ENCODE data around the gene EXT2. TPM values are rescaled to one million over a fixed set of nuclear protein-coding genes. Genes with fewer than 3 reads are reported as not detected.

EXT2 gene
- total RNA-seq, 3 donors from 2014 or later, result 30.4 to 37.8 (median 35.3) TPM

DNA sequence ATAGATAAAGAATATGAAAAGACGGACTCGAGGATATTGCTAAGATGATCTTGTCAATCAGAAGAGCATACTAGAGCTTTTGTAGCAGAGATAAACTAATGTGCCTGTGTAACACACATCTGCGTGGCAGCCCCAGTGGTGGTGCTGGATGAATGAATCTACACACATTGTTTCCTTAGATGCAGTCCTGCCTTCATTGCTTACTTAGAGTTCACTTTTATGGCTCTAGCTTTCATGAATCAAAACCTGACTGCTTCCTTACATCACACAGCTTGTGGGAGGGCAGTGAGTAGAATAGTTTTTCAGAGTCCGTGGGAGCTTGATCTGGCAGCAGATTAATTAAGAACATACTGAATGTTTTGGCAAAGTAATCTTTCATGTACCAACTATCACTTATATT, 83.7 kb downstream of the EXT2 start:
- H3K27me3 Mint-ChIP-seq (ENCODE audit: low read depth), result no peaks in the 10 kb centered on the region
- ATAC-seq, result no peak
- H3K4me3 Mint-ChIP-seq, result no peak overlapping the region
- H3K4me1 Mint-ChIP-seq (ENCODE audit: low read depth), result no peaks in the 10 kb centered on the region
- no peaks in the 10 kb centered on the region for H3K9me3 Mint-ChIP-seq
- no peak for DNase-seq
- peaks cover 34% of the 10 kb centered on the region for H3K36me3 Mint-ChIP-seq (ENCODE audit: insufficient read depth)

DNA sequence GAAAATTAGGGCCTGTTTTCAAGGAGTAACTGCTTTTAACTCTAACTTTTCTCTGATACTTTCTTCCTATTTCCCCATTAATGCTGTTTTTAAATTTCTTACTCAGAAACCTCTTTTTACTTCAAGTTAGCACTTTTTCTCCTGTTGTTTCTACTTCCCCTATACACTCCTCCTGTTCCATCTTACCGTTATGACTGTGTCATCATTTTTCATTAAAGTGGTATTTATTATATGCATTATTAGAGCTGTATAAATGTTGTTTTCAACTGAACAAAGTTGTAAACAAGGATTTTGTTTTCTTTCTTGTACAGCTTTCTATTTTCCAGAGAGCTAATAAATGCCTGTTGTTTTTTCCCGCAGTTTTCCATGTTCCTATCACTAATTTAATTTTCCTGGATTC, 84.6 kb downstream of the EXT2 start:
- Mint-ChIP-seq H3K4me1 (ENCODE audit: low read depth) (no peaks in the 10 kb centered on the region), H3K27me3 (ENCODE audit: low read depth) (no peaks in the 10 kb centered on the region), H3K4me3 (no peak overlapping the region), H3K36me3 (ENCODE audit: insufficient read depth) (peaks cover 31% of the 10 kb centered on the region), H3K9me3 (no peaks in the 10 kb centered on the region)
- ATAC-seq (no peak), DNase-seq (no peak)

DNA sequence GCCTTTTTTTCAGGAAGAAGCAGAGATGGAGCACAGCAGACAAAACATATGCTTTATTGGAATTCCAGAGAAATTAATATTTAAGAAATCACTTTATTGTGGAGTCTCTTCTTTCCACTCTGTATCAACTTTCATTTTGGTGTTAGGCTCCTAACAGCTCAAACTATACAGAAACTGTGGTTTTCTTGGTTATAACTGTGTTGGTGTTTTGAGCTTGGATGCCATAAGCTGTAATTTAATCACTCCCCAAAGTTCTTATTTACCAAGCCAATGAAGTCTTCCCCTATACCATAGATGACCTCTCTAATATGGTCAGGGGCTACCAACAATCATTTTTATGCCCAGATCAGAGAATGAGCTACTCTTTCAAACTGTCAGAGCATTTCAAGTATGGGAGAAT, 90.0 kb downstream of the EXT2 start:
- no peak overlapping the region for H3K4me3 Mint-ChIP-seq
- DNase-seq, result no peak
- no peaks in the 10 kb centered on the region for H3K27me3 Mint-ChIP-seq (ENCODE audit: low read depth)
- peaks cover 22% of the 10 kb centered on the region for H3K9me3 Mint-ChIP-seq
- no peak for ATAC-seq
- H3K4me1 Mint-ChIP-seq (ENCODE audit: low read depth), result peaks cover 4% of the 10 kb centered on the region
- H3K36me3 Mint-ChIP-seq (ENCODE audit: insufficient read depth), result peaks cover 50% of the 10 kb centered on the region

DNA sequence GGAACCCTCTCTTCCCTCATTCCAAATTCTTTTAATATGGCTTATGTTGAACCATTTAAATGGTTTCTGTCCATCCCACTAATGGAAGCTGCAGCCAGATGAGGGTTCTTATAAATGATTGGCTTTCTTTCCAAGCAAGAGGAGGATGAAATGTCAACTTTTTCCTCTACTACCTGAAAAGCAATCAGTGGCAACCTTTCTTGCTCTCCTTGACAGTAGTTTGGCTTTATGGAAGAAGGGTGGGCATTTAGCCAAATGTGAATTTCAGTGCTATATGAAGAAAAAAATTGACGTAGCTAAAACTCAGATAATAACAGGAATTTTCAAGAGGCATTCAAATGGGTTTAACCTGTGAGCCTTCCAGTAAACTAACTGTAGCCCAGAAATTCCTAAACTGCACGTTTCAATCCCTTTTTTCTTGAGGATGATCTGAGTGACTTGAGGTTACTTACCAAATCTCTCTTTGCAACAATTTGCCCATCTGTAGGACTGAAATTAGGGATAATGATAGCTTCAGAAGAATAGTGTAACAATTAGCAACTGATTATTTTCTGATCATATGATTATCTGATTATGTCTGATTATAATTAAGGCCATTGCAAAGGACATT, 90.9 kb downstream of the EXT2 start:
- H3K27me3 Mint-ChIP-seq (ENCODE audit: low read depth), result no peaks in the 10 kb centered on the region
- ATAC-seq (no peak), DNase-seq (no peak)
- no peak overlapping the region for H3K4me3 Mint-ChIP-seq
- peaks cover 52% of the 10 kb centered on the region for H3K36me3 Mint-ChIP-seq (ENCODE audit: insufficient read depth)
- H3K9me3 Mint-ChIP-seq, result peaks cover 22% of the 10 kb centered on the region
- H3K4me1 Mint-ChIP-seq (ENCODE audit: low read depth), result peaks cover 4% of the 10 kb centered on the region

DNA sequence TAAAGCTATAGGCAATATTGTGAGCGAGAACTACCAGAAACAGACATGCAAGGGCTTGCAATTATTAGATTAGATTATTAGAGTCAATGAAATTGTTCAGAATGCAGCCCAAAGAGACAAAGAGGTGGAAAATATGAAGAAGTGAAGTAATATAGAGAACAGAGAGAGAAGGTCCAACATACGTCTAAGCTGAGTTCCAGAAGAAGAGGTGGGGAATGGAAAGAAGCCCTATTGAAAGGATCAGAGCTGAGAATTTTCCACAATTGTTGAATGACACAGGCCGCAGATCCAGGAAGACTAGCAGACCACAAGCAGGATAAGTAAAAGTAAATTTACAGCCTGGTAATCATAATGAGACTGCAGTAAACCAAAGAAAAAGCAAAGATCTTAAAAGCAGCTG, 93.2 kb downstream of the EXT2 start:
- ATAC-seq, result no peak

DNA sequence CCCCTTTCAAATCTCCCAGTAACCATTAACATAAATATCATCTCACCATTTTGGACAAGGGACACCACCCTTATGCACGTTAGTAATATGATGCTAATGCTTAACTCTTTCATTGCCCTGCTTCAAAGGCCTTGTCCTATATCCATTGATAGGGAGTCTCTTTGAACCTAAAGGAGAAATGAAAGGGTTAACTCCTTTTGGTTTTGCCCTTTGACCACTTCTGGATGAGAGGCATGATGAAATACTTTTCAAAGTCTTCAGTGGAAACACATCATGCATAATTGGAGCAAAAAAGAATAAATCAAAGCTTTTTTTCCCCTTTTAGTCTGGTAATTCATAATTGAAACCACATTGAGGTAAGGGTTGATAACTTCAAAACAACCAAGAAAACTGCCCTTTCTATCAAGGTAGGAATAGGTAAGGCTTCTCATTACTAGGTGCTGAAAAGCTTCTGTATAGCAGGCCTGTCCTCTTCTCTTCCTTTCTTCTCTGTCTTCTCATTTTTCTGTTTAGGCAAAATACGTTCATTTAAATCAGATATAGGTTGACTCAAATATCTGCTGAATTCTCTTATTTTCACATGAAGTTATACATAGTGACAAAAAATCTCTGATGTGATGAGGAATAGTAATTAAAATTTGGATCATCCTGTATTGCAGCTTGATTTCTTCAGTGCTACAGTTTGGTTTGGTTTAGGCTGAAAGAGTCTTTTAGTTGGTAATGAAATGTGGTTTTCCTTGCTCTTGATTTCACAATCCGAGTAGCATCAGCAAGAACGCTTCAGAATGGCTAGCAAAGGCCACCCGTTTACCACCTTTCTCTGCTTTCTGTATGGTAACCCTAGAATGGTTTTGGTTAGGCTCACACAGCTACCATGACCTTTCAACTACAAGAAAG, 94.8 kb downstream of the EXT2 start:
- ATAC-seq (no peak), DNase-seq (no peak)
- peaks cover 22% of the 10 kb centered on the region for H3K9me3 Mint-ChIP-seq
- H3K4me1 Mint-ChIP-seq (ENCODE audit: low read depth), result peaks cover 12% of the 10 kb centered on the region
- H3K27me3 Mint-ChIP-seq (ENCODE audit: low read depth), result no peaks in the 10 kb centered on the region
- H3K36me3 Mint-ChIP-seq (ENCODE audit: insufficient read depth), result peaks cover 61% of the 10 kb centered on the region
- no peak overlapping the region for H3K4me3 Mint-ChIP-seq

More for the DNA sequence above, 93.2 kb downstream of the EXT2 start:
- H3K4me3 Mint-ChIP-seq, result no peak overlapping the region
- H3K4me1 Mint-ChIP-seq (ENCODE audit: low read depth), result peaks cover 12% of the 10 kb centered on the region
- peaks cover 22% of the 10 kb centered on the region for H3K9me3 Mint-ChIP-seq
- H3K27me3 Mint-ChIP-seq (ENCODE audit: low read depth), result no peaks in the 10 kb centered on the region
- DNase-seq, result no peak
- H3K36me3 Mint-ChIP-seq (ENCODE audit: insufficient read depth), result peaks cover 57% of the 10 kb centered on the region

DNA sequence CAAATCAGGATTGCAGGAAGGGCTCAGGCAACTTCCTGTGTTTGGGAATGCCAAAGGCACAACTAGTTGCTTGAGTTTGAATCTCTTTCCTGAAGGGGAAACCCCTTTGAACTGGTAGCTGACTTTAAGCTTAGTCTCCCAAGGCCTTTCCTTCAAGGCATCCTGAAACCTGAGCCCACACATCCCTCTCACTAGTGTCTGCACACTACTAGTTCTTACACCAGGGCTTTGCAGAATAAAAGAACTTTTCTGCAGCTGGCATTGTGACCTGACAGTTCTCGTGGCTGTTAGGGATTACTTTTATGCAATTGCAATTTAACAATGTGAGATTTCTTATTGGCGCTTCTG, 95.4 kb downstream of the EXT2 start:
- Mint-ChIP-seq H3K36me3 (ENCODE audit: insufficient read depth) (peaks cover 58% of the 10 kb centered on the region), H3K27me3 (ENCODE audit: low read depth) (no peaks in the 10 kb centered on the region), H3K9me3 (peaks cover 22% of the 10 kb centered on the region), H3K4me3 (no peak overlapping the region), H3K4me1 (ENCODE audit: low read depth) (peaks cover 11% of the 10 kb centered on the region)
- DNase-seq (no peak), ATAC-seq (no peak)

DNA sequence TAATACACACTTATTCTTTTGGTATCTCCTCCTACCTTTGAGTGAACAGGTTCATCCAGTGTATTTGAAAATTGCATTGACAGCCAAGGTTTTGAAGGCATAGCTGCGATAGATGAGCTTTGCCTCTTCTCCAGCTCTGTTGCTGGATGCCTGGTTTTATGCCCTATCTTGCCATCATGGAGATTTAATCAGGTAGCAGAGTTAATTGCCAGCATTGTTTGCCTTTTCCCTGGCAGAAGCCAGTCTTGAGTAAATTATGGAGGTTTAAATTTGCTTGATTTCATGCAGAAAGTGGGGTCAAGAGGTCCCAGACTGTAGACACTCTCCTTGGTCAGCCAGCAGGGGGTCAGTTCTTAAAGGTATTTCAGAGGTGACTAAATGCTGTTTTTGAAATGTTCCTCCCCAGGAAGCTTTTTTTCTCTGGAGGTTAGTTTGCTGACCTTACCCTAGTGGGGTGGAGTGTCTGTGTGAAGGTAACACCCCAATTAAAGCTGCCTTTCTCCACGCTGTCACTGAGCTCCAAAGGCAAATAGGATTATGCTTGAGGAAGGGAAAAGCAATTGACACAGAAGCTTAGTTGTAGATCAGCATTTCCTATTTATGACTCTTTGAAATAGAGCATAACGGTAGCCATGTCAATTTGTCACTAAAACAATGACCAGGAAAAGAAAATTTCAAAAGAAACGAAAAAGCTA, 96.0 kb downstream of the EXT2 start:
- no peaks in the 10 kb centered on the region for H3K27me3 Mint-ChIP-seq (ENCODE audit: low read depth)
- H3K4me1 Mint-ChIP-seq (ENCODE audit: low read depth), result peaks cover 11% of the 10 kb centered on the region
- no peak overlapping the region for H3K4me3 Mint-ChIP-seq
- H3K9me3 Mint-ChIP-seq, result peaks cover 22% of the 10 kb centered on the region
- H3K36me3 Mint-ChIP-seq (ENCODE audit: insufficient read depth), result peaks cover 62% of the 10 kb centered on the region
- no peak for ATAC-seq
- no peak for DNase-seq

DNA sequence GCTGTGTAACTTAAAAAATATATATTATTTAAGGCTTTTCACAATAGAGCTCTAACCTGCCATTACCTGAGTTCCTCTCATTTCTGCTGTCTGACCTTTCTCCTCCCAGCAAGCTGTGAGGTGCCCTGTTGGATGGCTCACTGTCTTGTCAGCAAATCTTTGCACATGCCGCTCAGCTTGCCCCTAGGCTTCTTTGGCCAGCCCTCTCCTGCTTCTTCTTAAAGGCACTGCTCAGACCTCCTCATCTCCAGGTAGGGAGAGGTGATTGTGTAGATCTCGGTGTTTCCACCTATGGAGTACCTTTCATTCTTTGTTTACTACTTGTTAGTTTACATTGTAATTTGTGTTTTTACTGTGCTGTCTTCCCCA, 96.5 kb downstream of the EXT2 start:
- Mint-ChIP-seq H3K4me3 (no peak overlapping the region), H3K9me3 (peaks cover 22% of the 10 kb centered on the region), H3K36me3 (ENCODE audit: insufficient read depth) (peaks cover 67% of the 10 kb centered on the region), H3K4me1 (ENCODE audit: low read depth) (peaks cover 11% of the 10 kb centered on the region), H3K27me3 (ENCODE audit: low read depth) (no peaks in the 10 kb centered on the region)
- DNase-seq (no peak), ATAC-seq (no peak)

DNA sequence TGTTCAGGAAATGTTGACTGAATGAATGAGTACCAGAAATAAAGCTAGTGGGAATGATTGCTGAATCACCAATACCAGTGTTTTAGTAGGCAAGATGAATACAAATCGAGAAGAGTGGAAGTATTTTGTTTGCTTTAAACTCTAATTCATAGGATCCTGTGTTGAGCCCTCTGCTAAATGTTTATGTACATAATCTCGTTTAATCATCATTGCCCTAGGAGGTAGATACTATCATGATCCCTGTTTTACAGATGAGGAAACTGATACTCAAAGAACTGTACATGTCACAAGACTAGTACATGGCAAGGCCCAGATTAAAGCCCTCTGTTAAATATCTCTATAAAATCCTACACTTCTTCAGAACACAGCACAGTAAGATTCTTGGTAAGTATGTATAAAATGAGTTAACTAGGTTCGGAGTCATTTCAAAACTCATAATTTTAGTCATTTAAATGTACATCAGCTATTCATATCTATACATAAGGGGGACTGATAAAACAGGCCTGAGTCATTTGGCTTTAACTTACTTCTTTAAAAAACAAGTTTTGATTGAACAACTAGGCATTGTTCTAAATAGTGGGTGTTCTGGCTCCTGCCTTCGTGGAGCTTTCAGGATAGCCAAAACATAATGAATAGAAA, 97.1 kb downstream of the EXT2 start:
- DNase-seq (no peak), ATAC-seq (peak; percentile 89 to 90)
- H3K9me3 Mint-ChIP-seq, result peaks cover 17% of the 10 kb centered on the region
- peaks cover 11% of the 10 kb centered on the region for H3K4me1 Mint-ChIP-seq (ENCODE audit: low read depth)
- H3K4me3 Mint-ChIP-seq, result no peak overlapping the region
- H3K27me3 Mint-ChIP-seq (ENCODE audit: low read depth), result no peaks in the 10 kb centered on the region
- H3K36me3 Mint-ChIP-seq (ENCODE audit: insufficient read depth), result peaks cover 67% of the 10 kb centered on the region

DNA sequence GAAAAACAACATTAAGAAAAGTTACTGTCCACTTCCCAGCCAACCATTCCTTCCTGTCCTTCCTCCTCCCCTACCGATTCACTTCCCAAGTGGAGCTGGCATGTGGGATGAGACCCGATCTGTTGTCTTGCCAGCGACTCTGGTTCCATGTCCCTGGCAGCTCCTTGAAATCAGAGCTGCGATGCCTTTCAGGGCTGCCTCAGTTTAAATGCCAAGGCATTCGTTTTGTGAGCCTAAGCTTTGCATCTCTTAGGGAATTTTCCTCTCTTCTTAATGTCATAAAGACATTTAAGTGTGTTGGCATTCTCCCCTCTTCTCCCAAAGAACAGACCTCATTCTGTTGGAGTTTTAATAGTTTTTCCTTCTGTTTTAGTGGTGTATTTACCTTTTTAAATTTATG, 98.4 kb downstream of the EXT2 start:
- DNase-seq (no peak), ATAC-seq (no peak)
- Mint-ChIP-seq H3K4me1 (ENCODE audit: low read depth) (peaks cover 11% of the 10 kb centered on the region), H3K27me3 (ENCODE audit: low read depth) (no peaks in the 10 kb centered on the region), H3K9me3 (peaks cover 4% of the 10 kb centered on the region), H3K4me3 (no peak overlapping the region), H3K36me3 (ENCODE audit: insufficient read depth) (peaks cover 67% of the 10 kb centered on the region)

DNA sequence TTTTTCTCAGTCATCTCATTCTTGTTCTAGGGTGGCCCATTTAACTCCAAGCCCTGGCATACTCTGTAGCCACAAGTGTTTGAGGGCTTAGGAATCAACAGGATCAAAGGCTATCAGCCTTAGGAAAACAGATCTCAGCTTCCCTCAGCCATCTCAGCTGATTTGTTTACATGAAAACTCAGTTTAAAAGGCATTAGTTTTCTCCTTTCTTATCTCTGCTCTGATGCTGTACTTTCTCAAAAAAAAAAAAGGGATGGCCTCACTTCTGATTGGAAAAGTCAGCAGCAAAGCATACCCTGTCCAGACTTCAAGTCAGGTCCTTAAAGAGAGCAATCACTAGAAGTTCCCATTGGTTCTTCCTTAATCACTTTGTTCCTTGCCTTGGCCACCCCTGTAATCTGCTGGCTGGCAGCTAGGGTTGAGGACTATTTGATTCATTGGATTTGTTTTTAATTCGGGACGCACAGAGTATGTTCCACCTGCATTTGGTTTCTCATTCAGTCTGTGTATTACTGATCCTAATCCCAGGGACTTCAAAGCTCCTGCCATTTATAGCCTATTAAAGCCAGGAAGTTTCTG, 102.8 kb downstream of the EXT2 start:
- DNase-seq (no peak), ATAC-seq (no peak)
- H3K9me3 Mint-ChIP-seq, result no peaks in the 10 kb centered on the region
- no peak overlapping the region for H3K4me3 Mint-ChIP-seq
- peaks cover 65% of the 10 kb centered on the region for H3K36me3 Mint-ChIP-seq (ENCODE audit: insufficient read depth)
- no peaks in the 10 kb centered on the region for H3K4me1 Mint-ChIP-seq (ENCODE audit: low read depth)
- no peaks in the 10 kb centered on the region for H3K27me3 Mint-ChIP-seq (ENCODE audit: low read depth)

DNA sequence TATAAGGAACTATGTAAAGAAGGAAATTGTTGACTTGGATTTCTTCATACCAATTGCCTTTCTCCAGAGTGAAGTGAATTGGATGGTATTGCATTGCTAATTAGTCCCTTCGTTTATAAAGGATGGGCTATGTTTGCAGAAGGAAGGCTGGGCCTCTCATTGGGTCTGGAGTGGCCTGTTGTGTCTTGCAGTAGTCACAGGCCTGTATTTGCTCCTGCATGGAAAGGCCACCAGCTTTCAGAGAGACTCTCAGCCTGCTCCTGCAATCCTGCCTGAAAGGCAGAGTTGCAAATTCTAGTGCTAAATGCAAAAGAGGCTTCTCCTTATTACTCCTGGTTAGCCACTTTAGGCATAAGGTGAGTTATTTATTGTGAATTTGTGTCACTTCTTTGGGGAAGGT, 103.8 kb downstream of the EXT2 start:
- H3K36me3 Mint-ChIP-seq (ENCODE audit: insufficient read depth), result peaks cover 63% of the 10 kb centered on the region
- H3K4me3 Mint-ChIP-seq, result no peak overlapping the region
- ATAC-seq (no peak), DNase-seq (no peak)
- H3K27me3 Mint-ChIP-seq (ENCODE audit: low read depth), result no peaks in the 10 kb centered on the region
- H3K4me1 Mint-ChIP-seq (ENCODE audit: low read depth), result no peaks in the 10 kb centered on the region
- H3K9me3 Mint-ChIP-seq, result no peaks in the 10 kb centered on the region

DNA sequence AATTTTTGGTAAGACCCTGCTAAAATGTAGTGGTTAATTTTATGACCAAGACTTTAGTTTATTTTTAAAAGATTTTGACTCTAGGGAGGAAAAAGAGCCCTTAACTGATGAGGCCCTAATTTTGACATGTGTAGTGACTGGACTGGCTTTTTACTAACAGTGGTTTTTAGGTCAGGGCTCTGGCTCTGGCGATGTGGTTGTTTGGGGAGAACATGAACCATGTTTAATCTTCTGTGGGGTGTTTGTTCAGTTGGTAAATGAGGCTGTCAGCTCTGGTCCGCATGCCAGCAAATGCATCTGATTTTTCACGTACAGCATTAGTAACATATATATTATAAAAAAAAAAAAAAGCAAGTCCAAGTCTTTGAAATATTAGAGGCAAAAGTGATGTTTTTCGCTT, 104.3 kb downstream of the EXT2 start:
- Mint-ChIP-seq H3K4me1 (ENCODE audit: low read depth) (no peaks in the 10 kb centered on the region), H3K4me3 (no peak overlapping the region), H3K36me3 (ENCODE audit: insufficient read depth) (peaks cover 62% of the 10 kb centered on the region), H3K9me3 (no peaks in the 10 kb centered on the region), H3K27me3 (ENCODE audit: low read depth) (no peaks in the 10 kb centered on the region)
- ATAC-seq, result no peak
- DNase-seq, result no peak
